GM21367 (cell line): ENCODE data around the gene QPRT.
"Not testable (repeated sequence)": the region's sequence is repeated elsewhere in the genome, so short reads cannot be mapped to it uniquely, and the experiment has no call there.

ENCODE experiments used
- ATAC-seq: cut with Tn5 transposase; IDR thresholded peaks from one replicate; pipeline ENCODE4 v1.9.1; 2021; ENCODE audit not compliant: unreplicated experiment

QPRT gene

DNA sequence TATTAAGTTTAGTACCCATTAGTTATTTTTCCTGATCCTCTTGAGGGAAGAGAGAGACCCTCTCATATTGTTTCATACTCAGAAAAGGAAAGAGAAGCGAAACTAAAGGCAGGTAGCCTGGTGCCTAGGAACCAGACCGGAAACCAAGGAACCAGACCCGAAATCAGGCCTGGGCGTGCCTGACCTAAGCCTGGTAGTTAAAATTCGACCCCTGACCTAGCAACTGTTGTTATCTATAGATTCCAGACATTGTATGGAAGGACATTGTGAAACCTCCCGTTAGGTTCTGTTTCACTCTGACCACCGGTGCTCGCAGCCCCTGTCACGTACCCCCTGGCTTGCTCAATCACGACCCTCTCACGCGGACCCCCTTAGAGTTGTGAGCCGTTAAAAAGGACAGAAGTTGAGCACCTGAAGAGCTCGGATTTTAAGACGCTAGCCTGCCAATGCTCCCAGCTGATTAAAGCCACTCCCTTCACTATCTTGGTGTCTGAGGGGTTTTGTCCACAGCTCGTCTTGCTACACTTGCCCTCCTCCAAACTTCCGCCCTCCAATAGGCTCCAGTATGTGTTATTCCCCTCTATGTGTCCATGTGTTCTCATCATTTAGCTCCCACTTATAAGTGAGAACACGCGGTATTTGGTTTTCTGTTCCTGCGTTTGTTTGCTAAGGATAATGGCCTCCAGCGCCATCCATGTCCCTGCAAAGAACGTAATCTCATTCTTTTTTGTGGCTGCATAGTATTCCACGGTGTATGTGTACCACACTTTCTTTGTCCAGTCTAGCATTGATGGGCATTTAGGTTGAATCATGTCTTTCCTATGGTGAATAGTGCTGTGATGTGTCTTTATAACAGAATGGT lies 10.7 kb downstream of the QPRT start:
- not testable (repeated sequence) for ATAC-seq

GRCh38 chr16:29692606-29693005 lies 13.6 kb downstream of the QPRT start:
- not testable (repeated sequence) for ATAC-seq

GRCh38 chr16:29694384-29695195 lies 15.6 kb downstream of the QPRT start:
- ATAC-seq = no peak

GRCh38 chr16:29695675-29696074 lies 16.7 kb downstream of the QPRT start:
- ATAC-seq = not testable (repeated sequence)

- ATAC-seq = no peak
These were observed 17.9 kb downstream of the QPRT start for GRCh38 chr16:29696881-29697331.

- ATAC-seq = no peak
These were observed 18.4 kb downstream of the QPRT start for GRCh38 chr16:29697391-29697790.

GRCh38 chr16:29698042-29698441 lies 19.1 kb downstream of the QPRT start:
- no peak for ATAC-seq

DNA sequence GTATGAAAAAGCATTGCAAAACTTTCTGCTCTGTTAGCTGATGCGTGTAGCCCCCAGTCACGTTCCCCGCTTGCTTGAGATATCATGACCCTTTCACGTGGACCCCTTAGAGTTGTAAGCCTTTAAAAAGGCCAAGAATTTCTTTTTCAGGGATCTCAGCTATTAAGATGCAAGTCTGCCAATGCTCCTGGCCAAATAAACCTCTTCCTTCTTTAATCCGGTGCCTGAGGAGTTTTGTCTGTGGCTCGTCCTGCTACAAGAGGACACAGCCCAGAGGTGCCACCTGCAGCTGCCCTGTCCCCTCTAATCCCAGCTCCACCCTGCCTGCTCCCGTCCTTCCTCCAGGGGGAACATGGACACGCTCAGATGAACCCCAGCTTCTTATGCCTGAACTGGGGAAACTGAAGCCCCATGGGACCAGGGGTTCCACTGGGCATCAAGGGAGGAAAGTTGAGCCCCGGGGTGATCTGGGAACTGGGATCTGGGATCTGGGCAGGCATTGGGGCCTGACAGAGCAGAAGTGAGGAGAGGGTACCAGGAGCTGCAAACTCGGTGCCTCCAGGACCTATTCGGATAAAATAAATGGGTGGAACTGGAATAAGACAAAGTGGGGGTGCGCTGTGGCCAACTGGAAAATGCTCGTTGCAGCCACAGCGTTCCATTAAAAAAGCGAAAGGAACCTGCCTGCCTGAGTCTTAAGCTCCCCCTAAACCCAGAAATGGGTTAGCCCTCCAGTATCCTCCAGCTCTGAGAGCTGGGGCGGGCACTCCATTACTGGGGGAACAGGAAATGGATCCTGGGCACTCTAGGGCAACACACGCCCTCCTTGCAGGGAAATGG lies 19.7 kb downstream of the QPRT start:
- no peak for ATAC-seq

DNA sequence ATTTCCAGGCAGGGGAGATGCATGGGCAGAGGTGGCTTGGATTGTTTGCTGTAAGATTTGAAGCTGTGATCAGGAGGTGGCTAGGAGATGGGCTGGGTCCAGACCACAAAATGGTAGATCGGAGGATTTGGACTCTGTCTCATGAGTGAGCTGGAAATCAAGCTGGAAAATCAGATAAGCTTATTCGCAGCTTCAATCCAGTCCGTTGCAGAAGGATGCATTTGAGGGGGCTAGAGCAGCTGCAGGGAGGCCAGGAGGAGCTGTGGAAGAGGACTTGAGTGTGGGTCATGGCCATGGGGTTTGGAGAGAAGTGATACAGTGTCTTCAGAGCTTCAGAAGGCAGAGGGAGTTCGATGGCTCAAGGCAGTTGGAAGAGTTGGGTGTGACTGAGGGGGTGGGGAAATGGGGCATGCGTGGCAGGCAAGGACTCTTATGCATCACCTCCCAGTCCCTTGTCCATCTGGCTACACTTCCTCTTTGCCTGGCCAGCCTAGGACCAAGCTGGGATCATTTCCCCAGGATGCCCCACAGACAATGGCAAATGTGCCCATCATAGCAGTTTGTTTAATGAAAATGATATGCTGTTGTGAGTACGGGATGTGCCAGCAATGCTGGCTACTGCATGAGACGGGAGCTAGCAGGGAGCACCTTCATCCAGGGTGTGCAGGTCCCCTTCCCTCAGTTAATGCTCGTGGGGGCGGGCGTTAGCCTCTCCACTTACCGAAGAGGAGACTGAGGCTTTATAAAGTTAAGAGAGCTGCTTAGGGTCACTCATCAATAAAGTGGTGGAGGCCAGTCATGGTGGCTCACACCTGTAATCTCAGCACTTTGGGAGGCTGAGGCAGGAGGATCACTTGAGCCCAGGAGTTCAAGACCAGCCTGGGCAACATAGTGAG lies 20.6 kb downstream of the QPRT start:
- no peak for ATAC-seq

DNA sequence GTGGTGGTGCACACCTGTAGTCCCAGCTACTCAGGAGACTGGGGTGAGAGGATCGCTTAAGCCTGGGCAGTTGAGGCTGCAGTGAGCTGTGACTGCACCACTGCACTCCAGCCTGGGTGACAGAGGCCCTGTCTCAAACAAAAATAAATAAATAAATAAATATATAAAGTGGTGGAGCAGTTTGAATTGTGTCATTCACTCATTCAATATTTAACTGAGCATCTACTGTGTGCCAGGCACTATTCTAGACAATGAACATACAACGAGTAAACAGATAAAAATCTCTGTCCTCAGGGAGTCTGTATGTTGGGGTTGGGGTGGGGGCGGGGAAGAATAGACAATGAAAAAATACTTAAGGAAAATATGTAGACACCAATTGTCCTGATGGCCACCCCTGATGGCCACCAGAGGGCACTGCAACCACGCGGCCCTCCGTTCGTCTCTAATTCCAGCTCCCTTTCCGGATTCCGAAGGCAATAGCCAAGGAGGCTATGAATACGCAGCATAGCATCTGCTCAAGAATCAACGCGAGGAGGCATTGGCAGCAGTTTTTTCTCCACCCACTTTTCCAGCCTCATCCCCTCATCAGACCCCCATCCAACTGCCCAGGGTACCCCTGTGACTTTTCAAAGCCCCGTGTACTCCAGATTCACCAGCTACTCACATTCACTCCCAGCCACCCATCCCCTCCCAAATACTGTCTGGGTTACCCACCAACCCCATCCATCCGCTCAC lies 21.4 kb downstream of the QPRT start:
- ATAC-seq = no peak

DNA sequence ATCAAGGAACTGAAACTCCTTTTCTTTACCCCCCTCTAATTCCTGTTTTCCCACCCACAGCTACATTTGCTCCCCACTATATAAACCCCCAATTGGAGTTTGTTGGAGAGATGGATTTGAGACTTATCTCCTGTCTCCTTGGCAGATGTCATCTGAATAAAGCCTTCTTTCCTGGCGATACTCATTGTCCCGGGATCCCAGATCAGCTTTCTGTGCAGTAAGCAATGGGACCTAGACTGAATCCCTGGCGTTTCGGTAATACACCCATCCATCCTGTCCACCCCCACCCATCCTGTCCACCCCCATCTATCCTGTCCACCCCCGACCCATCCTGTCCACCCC lies 22.2 kb downstream of the QPRT start:
- no peak for ATAC-seq

- ATAC-seq = no peak
These were observed 23.3 kb downstream of the QPRT start for GRCh38 chr16:29702269-29702668.

DNA sequence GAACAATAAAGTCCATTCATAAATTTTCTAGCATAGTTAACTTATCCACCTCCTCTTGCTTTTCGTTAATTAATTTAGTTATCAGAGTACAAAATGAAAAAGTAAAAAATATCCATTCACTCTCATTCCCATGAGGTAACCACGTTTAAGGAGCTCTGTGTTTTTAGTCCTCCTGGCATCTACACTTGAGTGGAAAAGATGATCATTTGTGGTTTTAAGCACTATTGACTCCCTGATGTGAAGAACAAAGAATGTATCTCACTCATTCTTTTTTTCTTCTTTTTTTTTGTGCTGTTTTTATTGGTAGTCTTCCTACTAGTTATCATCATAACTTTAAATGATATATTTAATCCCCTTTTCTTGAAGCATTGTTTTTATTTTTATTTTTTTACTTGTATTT lies 26.1 kb downstream of the QPRT start:
- ATAC-seq = no peak

GRCh38 chr16:29707160-29707559 lies 28.2 kb downstream of the QPRT start:
- ATAC-seq = not testable (repeated sequence)

DNA sequence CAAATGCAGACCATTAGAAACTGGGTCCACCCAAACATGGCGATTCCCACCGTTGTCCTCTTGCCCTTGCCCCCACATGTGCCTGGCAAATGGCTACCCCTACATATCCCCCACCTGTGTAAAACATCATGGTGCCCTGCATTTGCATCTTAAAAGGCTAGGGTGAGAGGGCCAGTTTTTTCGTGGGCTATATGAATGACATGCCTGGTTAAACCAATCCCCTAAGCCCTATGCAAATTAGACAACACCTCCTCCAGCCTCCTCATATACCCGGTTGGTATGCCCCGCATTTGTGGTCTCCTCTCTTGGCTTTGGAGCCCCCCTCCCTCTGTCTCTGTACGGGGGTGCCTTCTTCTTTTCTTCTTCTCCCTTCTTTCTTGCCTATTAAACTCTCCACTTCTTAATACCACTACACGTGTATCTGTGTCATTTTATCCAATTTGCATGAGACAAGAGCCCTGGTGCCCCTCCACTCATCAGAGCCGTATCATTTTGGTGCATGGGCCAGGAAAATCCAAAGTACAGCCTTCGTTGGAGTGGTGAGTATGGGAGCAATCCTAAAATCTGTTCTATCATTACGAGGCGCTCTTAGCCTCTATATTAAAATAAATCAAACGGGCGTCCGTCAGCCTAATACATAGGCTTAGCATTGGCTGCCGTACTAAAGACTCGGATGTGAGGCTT lies 30.1 kb downstream of the QPRT start:
- ATAC-seq = no peak

DNA sequence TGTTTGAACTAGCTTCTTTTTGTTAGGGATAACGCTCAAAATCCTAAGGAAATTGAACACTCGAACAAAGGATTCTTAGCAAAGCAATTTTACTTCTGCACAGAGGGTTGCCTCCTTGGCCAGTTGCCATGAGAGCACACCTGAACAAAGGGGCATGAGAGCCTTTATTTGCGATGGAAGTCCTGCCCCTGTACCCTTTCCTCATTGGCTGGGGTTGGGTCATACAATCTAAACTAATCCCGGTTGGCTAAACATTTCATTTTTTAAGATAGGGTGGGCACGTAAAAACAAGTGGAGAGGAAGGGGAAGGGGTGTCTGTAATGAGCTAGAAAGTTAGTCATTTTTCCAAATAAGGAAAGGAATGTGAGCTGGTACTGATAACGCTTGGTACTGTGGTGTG lies 30.7 kb downstream of the QPRT start:
- not testable (repeated sequence) for ATAC-seq

GRCh38 chr16:29710227-29711219 lies 31.5 kb downstream of the QPRT start:
- ATAC-seq = no peak

GRCh38 chr16:29712809-29713208 lies 33.8 kb downstream of the QPRT start:
- ATAC-seq = no peak
